Measurements from ENCODE around the gene NONO.
A peak's percentile ranks its signal among the peaks of the same experiment; 100 is the strongest.

NONO gene
- total RNA-seq: 343 to 652 (median 495) reads per million in 9 experiments

GRCh38 chrX:71283403-71284143 is at the start of gene NONO:
NONO (plus strand) TSS chrX:71283635; CDS start chrX:71290638, 7,003 bp downstream.
- Mint-ChIP-seq H3K27me3 (no peaks in the 10 kb centered on the region), H3K4me3 (peak within 1 kb of the TSS; percentile 93 to 95), H3K36me3 (ENCODE audit: insufficient read depth) (peaks cover 20% of the 10 kb centered on the region), H3K4me1 (ENCODE audit: low read depth in 2 of 2) (peaks cover 6 to 13% of the 10 kb centered on the region in 2 donors), H3K27ac (peak within 1 kb of the TSS; percentile 99 to 100), H3K9me3 (no peaks in the 10 kb centered on the region)
- ATAC-seq (replicated peaks) (peak; percentile 85), DNase-seq (peak; percentile 78 to 85 (median 82))

- ATAC-seq (replicated peaks): no peak
- no peak overlapping the region for H3K4me3 Mint-ChIP-seq
Observed at GRCh38 chrX:71235482-71235881, 48.0 kb upstream of the NONO start.

GRCh38 chrX:71236836-71237235 is 46.6 kb upstream of the NONO start:
- DNase-seq: no peak
- Mint-ChIP-seq H3K36me3 (ENCODE audit: insufficient read depth) (peaks cover 7% of the 10 kb centered on the region), H3K9me3 (no peaks in the 10 kb centered on the region)

More at GRCh38 chrX:71235482-71235881, 48.0 kb upstream of the NONO start:
- Mint-ChIP-seq H3K27me3 (no peaks in the 10 kb centered on the region), H3K36me3 (ENCODE audit: insufficient read depth) (peaks cover 5% of the 10 kb centered on the region), H3K9me3 (no peaks in the 10 kb centered on the region), H3K4me1 (ENCODE audit: low read depth in 2 of 2) (peaks cover 0 to 4% of the 10 kb centered on the region in 2 donors), H3K27ac (no peak overlapping the region)
- DNase-seq: no peak

GRCh38 chrX:71239781-71240180 is 43.7 kb upstream of the NONO start:
- H3K4me1 Mint-ChIP-seq (ENCODE audit: low read depth in 2 of 2): peaks cover 0 to 4% of the 10 kb centered on the region in 2 donors

More at GRCh38 chrX:71236836-71237235, 46.6 kb upstream of the NONO start:
- ATAC-seq (replicated peaks): no peak
- H3K4me1 Mint-ChIP-seq (ENCODE audit: low read depth in 2 of 2): peaks cover 0 to 4% of the 10 kb centered on the region in 2 donors
- no peaks in the 10 kb centered on the region for H3K27me3 Mint-ChIP-seq
- no peak overlapping the region for H3K4me3 Mint-ChIP-seq
- no peak overlapping the region for H3K27ac Mint-ChIP-seq

GRCh38 chrX:71241301-71241700 is 42.1 kb upstream of the NONO start:
- ATAC-seq (replicated peaks) (no peak), DNase-seq (no peak)
- H3K4me1 Mint-ChIP-seq (ENCODE audit: low read depth in 2 of 2): peaks cover 0 to 3% of the 10 kb centered on the region in 2 donors
- H3K27me3 Mint-ChIP-seq: no peaks in the 10 kb centered on the region
- no peak overlapping the region for H3K27ac Mint-ChIP-seq
- no peaks in the 10 kb centered on the region for H3K9me3 Mint-ChIP-seq
- H3K36me3 Mint-ChIP-seq (ENCODE audit: insufficient read depth): peaks cover 19% of the 10 kb centered on the region
- H3K4me3 Mint-ChIP-seq: no peak overlapping the region

More at GRCh38 chrX:71239781-71240180, 43.7 kb upstream of the NONO start:
- Mint-ChIP-seq H3K27ac (peak overlapping the region in 1 of 2 donors; percentile 83), H3K4me3 (no peak overlapping the region), H3K27me3 (no peaks in the 10 kb centered on the region), H3K36me3 (ENCODE audit: insufficient read depth) (peaks cover 15% of the 10 kb centered on the region), H3K9me3 (no peaks in the 10 kb centered on the region)
- DNase-seq (no peak), ATAC-seq (replicated peaks) (no peak)

- ATAC-seq (replicated peaks) (no peak), DNase-seq (no peak)
- Mint-ChIP-seq H3K4me3 (no peak overlapping the region), H3K9me3 (no peaks in the 10 kb centered on the region), H3K36me3 (ENCODE audit: insufficient read depth) (peaks cover 22% of the 10 kb centered on the region), H3K4me1 (ENCODE audit: low read depth in 2 of 2) (peaks cover 0 to 3% of the 10 kb centered on the region in 2 donors), H3K27me3 (no peaks in the 10 kb centered on the region), H3K27ac (no peak overlapping the region)
Observed at GRCh38 chrX:71244359-71245128, 38.9 kb upstream of the NONO start.

- no peaks in the 10 kb centered on the region for H3K27me3 Mint-ChIP-seq
- no peak for ATAC-seq (replicated peaks)
Observed at GRCh38 chrX:71245159-71245558, 38.3 kb upstream of the NONO start.

GRCh38 chrX:71250841-71251240 is 32.6 kb upstream of the NONO start:
- no peaks in the 10 kb centered on the region for H3K27me3 Mint-ChIP-seq
- peak overlapping the region; percentile 20 to 38 for H3K27ac Mint-ChIP-seq
- H3K36me3 Mint-ChIP-seq (ENCODE audit: insufficient read depth): peaks cover 23% of the 10 kb centered on the region
- ATAC-seq (replicated peaks) (no peak), DNase-seq (no peak)
- H3K4me3 Mint-ChIP-seq: no peak overlapping the region
- peaks cover 10 to 15% of the 10 kb centered on the region in 2 donors for H3K4me1 Mint-ChIP-seq (ENCODE audit: low read depth in 2 of 2)
- no peaks in the 10 kb centered on the region for H3K9me3 Mint-ChIP-seq

More at GRCh38 chrX:71245159-71245558, 38.3 kb upstream of the NONO start:
- peaks cover 20% of the 10 kb centered on the region for H3K36me3 Mint-ChIP-seq (ENCODE audit: insufficient read depth)
- no peak for DNase-seq
- no peak overlapping the region for H3K4me3 Mint-ChIP-seq
- H3K4me1 Mint-ChIP-seq (ENCODE audit: low read depth in 2 of 2): peaks cover 0 to 3% of the 10 kb centered on the region in 2 donors
- H3K27ac Mint-ChIP-seq: no peak overlapping the region
- no peaks in the 10 kb centered on the region for H3K9me3 Mint-ChIP-seq

- DNase-seq: no peak
Observed at GRCh38 chrX:71251466-71251973, 31.9 kb upstream of the NONO start.

GRCh38 chrX:71252221-71252620 is 31.2 kb upstream of the NONO start:
- Mint-ChIP-seq H3K4me1 (ENCODE audit: low read depth in 2 of 2) (peaks cover 10 to 16% of the 10 kb centered on the region in 2 donors), H3K27ac (peak overlapping the region; percentile 20 to 72), H3K9me3 (no peaks in the 10 kb centered on the region), H3K4me3 (peak overlapping the region; percentile 8 to 50), H3K27me3 (no peaks in the 10 kb centered on the region), H3K36me3 (ENCODE audit: insufficient read depth) (peaks cover 23% of the 10 kb centered on the region)
- DNase-seq: no peak
- no peak for ATAC-seq (replicated peaks)

More at GRCh38 chrX:71251466-71251973, 31.9 kb upstream of the NONO start:
- Mint-ChIP-seq H3K27me3 (no peaks in the 10 kb centered on the region), H3K4me1 (ENCODE audit: low read depth in 2 of 2) (peaks cover 10 to 16% of the 10 kb centered on the region in 2 donors), H3K9me3 (no peaks in the 10 kb centered on the region), H3K36me3 (ENCODE audit: insufficient read depth) (peaks cover 23% of the 10 kb centered on the region), H3K4me3 (no peak overlapping the region), H3K27ac (peak overlapping the region; percentile 20 to 72)
- ATAC-seq (replicated peaks): no peak

GRCh38 chrX:71253253-71254091 is 30.0 kb upstream of the NONO start:
- peak; percentile 9 to 29 (median 28) for DNase-seq
- peaks cover 10 to 16% of the 10 kb centered on the region in 2 donors for H3K4me1 Mint-ChIP-seq (ENCODE audit: low read depth in 2 of 2)
- no peaks in the 10 kb centered on the region for H3K9me3 Mint-ChIP-seq
- no peak for ATAC-seq (replicated peaks)
- H3K27ac Mint-ChIP-seq: peak overlapping the region; percentile 93 to 94
- H3K27me3 Mint-ChIP-seq: no peaks in the 10 kb centered on the region
- H3K36me3 Mint-ChIP-seq (ENCODE audit: insufficient read depth): peaks cover 23% of the 10 kb centered on the region
- H3K4me3 Mint-ChIP-seq: peak overlapping the region; percentile 77 to 91

- Mint-ChIP-seq H3K27me3 (no peaks in the 10 kb centered on the region), H3K4me3 (peak within 1 kb of the TSS; percentile 77 to 91), H3K4me1 (ENCODE audit: low read depth in 2 of 2) (peaks cover 10 to 16% of the 10 kb centered on the region in 2 donors), H3K9me3 (no peaks in the 10 kb centered on the region), H3K36me3 (ENCODE audit: insufficient read depth) (peaks cover 20% of the 10 kb centered on the region), H3K27ac (peak within 1 kb of the TSS; percentile 93 to 94)
- ATAC-seq (replicated peaks) (peak; percentile 84), DNase-seq (peak; percentile 73 to 74 (median 74))
Observed at GRCh38 chrX:71254092-71254963, 29.1 kb upstream of the NONO start, which contains the start of gene ZMYM3. ZMYM3 (minus strand) TSS chrX:71254140; CDS start chrX:71253255, 885 bp downstream.
